HCT116 (cell line): ENCODE data around the gene WNK2. TPM values are rescaled to one million over a fixed set of nuclear protein-coding genes. Genes with fewer than 3 reads are reported as not detected.

Experiments
- ATAC-seq: fragments of 200-7000 bp; cut with Tn5 transposase; 2 replicates; pipeline ENCODE4 v1.9.1; 2020; ENCODE audit warnings: mild to moderate bottlenecking, moderate library complexity
- BruUV-seq: library from RNA; stranded (reverse); fragments of 400-500 nt; replicated peaks from 2 replicates; lab custom pipeline; 2021; lab: Mats Ljungman, UMichigan
- CTCF ChIA-PET: fragments of 300-600 bp; sonication (Branson Sonifier 250); formaldehyde crosslinking; loops from one replicate; lab custom pipeline; 2021; ENCODE audit warnings: antibody characterized with exemption; lab: Charles Lee
- POLR2A ChIA-PET: fragments of 300-600, 350-600 bp; sonication (Branson Sonifier 250); formaldehyde crosslinking; loops from one replicate; lab custom pipeline; 2021; ENCODE audit warnings: antibody characterized with exemption; lab: Charles Lee
- RAD21 ChIA-PET, 2 experiments: fragments of 300-600 bp; sonication (Branson Sonifier 250); formaldehyde crosslinking; loops; one replicate each; lab custom pipeline; 2023; ENCODE audit warnings: low total read pairs in 2 of 2; ENCODE audit not compliant: uncharacterized antibody in 2 of 2, unreplicated experiment in 2 of 2, low non-redundant PET in 1 of 2; lab: Charles Lee
- DNase-seq: peaks from one replicate; pipeline ENCODE4 v3.0.0-alpha.2; 2010; ENCODE audit warnings: low read depth, low spot score
- H2AFZ ChIP-seq: fragments of 200-600 bp; shearing (Covaris generic), sonication (generic); 2 replicates; pipeline ENCODE4 v1.6.1; 2017; ENCODE audit warnings: low read depth, mixed run types, mixed read lengths, antibody characterized with exemption, low read length; ENCODE audit not compliant: poor library complexity, severe bottlenecking
- H3K27ac ChIP-seq: 2 replicates; pipeline ENCODE4 v1.5.1; 2012; ENCODE audit warnings: low read depth, low read length
- H3K27me3 ChIP-seq: fragments of 200-600 bp; sonication (generic); 2 replicates; pipeline ENCODE4 v1.6.1; 2016; ENCODE audit warnings: mixed run types, low read length, mixed read lengths; ENCODE audit not compliant: insufficient read depth
- H3K36me3 ChIP-seq, 2 experiments: fragments of 200-500 bp in 1 of 2; fragments of 200-600 bp in 1 of 2; sonication (Bioruptor generic) in 1 of 2; sonication (generic) in 1 of 2; 2 replicates each; pipeline versions ENCODE4 v1.5.1 to v1.6.1; 2014 to 2016; ENCODE audit warnings: low read length in 2 of 2, inconsistent platforms in 1 of 2, mixed read lengths in 1 of 2, mixed run types in 1 of 2; ENCODE audit not compliant: insufficient read depth in 2 of 2, control insufficient read depth in 1 of 2
- H3K4me1 ChIP-seq, 2 experiments: fragments of 200-600 bp in 1 of 2; sonication (generic) in 1 of 2; 2 replicates each; pipeline versions ENCODE4 v1.5.1 to v1.6.1; 2012 to 2017; ENCODE audit warnings: low read length in 2 of 2, inconsistent platforms in 1 of 2, mild to moderate bottlenecking in 1 of 2, mixed read lengths in 1 of 2, mixed run types in 1 of 2, moderate library complexity in 1 of 2; ENCODE audit not compliant: insufficient read depth in 2 of 2, control insufficient read depth in 1 of 2
- H3K4me2 ChIP-seq: fragments of 200-600 bp; sonication (generic); 2 replicates; pipeline ENCODE4 v1.6.1; 2017; ENCODE audit warnings: mixed run types, low read length, mixed read lengths
- H3K4me3 ChIP-seq, 2 experiments: fragments of 200-600 bp in 1 of 2; sonication (generic) in 1 of 2; replicated peaks in 1 of 2; 2 replicates each; pipeline ENCODE4 v1.5.1; 2011 to 2016; ENCODE audit warnings: low read length in 2 of 2, control low read depth in 1 of 2, low read depth in 1 of 2, mild to moderate bottlenecking in 1 of 2, mixed read lengths in 1 of 2, mixed run types in 1 of 2
- H3K79me2 ChIP-seq: fragments of 200-600 bp; sonication (generic); 2 replicates; pipeline ENCODE4 v1.6.1; 2017; ENCODE audit warnings: mild to moderate bottlenecking, mixed run types, low read length, moderate library complexity, mixed read lengths; ENCODE audit not compliant: insufficient read depth
- H3K9ac ChIP-seq: fragments of 200-600 bp; sonication (generic); 2 replicates; pipeline ENCODE4 v1.6.1; 2016; ENCODE audit warnings: low read length, mixed read lengths
- H3K9me2 ChIP-seq: fragments of 200-600 bp; sonication (generic), shearing (Covaris generic); 2 replicates; pipeline ENCODE4 v1.6.1; 2017; ENCODE audit warnings: mixed run types, mild to moderate bottlenecking, moderate library complexity; ENCODE audit not compliant: insufficient read depth
- H3K9me3 ChIP-seq, 2 experiments: fragments of 200-500 bp in 1 of 2; fragments of 200-600 bp in 1 of 2; sonication (Bioruptor generic) in 1 of 2; sonication (generic) in 1 of 2; 2 replicates each; pipeline ENCODE4 v1.6.1; 2014 to 2017; ENCODE audit warnings: low read length in 2 of 2, mixed read lengths in 2 of 2, inconsistent platforms in 1 of 2, low read depth in 1 of 2, mild to moderate bottlenecking in 1 of 2, mixed run types in 1 of 2, moderate library complexity in 1 of 2; ENCODE audit not compliant: control insufficient read depth in 1 of 2, insufficient read depth in 1 of 2
- H4K20me1 ChIP-seq: fragments of 200-600 bp; sonication (generic), shearing (Covaris generic); 2 replicates; pipeline ENCODE4 v1.6.1; 2017; ENCODE audit warnings: mixed run types, mild to moderate bottlenecking, moderate library complexity; ENCODE audit not compliant: insufficient read depth
- CBX3 ChIP-seq: IDR thresholded peaks from 2 replicates; pipeline ENCODE4 v1.6.1; 2012; ENCODE audit warnings: low read depth
- CEBPB ChIP-seq: IDR thresholded peaks from 2 replicates; pipeline ENCODE4 v1.6.1; 2012; ENCODE audit warnings: low read depth
- CTCF ChIP-seq, 3 experiments: fragments of 200-600 bp in 1 of 3; sonication (generic) in 1 of 3; IDR thresholded peaks in 2 of 3; conservative IDR thresholded peaks in 1 of 3; 2 replicates each; pipeline ENCODE4 v1.5.1; 2012 to 2017; ENCODE audit warnings: low read depth in 2 of 3, low read length in 2 of 3, antibody characterized with exemption in 1 of 3, borderline replicate concordance in 1 of 3, control low read depth in 1 of 3, mild to moderate bottlenecking in 1 of 3, mixed read lengths in 1 of 3, mixed run types in 1 of 3, moderate library complexity in 1 of 3; ENCODE audit not compliant: insufficient read depth in 1 of 3
- EZH2 ChIP-seq: fragments of 200-600 bp; sonication (generic); IDR thresholded peaks from 2 replicates; pipeline ENCODE4 v1.6.1; 2017; ENCODE audit warnings: antibody characterized with exemption, mixed run types
- POLR2A ChIP-seq: IDR thresholded peaks from 2 replicates; pipeline ENCODE4 v1.7.0; 2011; ENCODE audit warnings: borderline replicate concordance; ENCODE audit not compliant: insufficient read depth, insufficient read length; ENCODE audit errors: extremely low read depth
- SIN3A ChIP-seq: IDR thresholded peaks from 2 replicates; pipeline ENCODE4 v1.6.1; 2012; ENCODE audit warnings: low read depth
- SP1 ChIP-seq: IDR thresholded peaks from 2 replicates; pipeline ENCODE4 v1.6.1; 2012; ENCODE audit warnings: low read depth
- SRF ChIP-seq: IDR thresholded peaks from 2 replicates; pipeline ENCODE4 v1.6.1; 2012; ENCODE audit warnings: low read depth
- YY1 ChIP-seq: IDR thresholded peaks from 2 replicates; pipeline ENCODE4 v1.6.1; 2011; ENCODE audit warnings: low read length, low read depth, moderate library complexity, mild to moderate bottlenecking; ENCODE audit not compliant: insufficient replicate concordance; ENCODE audit errors: extremely low read depth
- ZNF274 ChIP-seq: fragments of 200-500 bp; sonication (Bioruptor generic); IDR thresholded peaks from 2 replicates; pipeline ENCODE4 v1.6.1; 2014; ENCODE audit warnings: mild to moderate bottlenecking, low read depth, low read length, inconsistent platforms
- intact Hi-C: fragments of 100-400 bp; cut with micrococcal nuclease; formaldehyde crosslinking; loops from 2 replicates; pipeline ENCODE4 v1.10.0; 2022
- total RNA-seq: library from RNA; stranded (reverse); gene quantifications from one replicate; pipeline ENCODE4 v1.2.1, GENCODE V29; 2021; ENCODE audit not compliant: unreplicated experiment
- TF ChIP-seq, protein P1 (sequence below): IDR thresholded peaks from 2 replicates; pipeline ENCODE4 v1.6.1; 2012; ENCODE audit warnings: low read depth

Gene WNK2
- total RNA-seq, 1 experiment from 2014 or later = 24.4 TPM

- no peak for ATAC-seq
- Histone ChIP-seq H3K4me2 (no peak overlapping the region), H2AFZ (no peak overlapping the region), H3K36me3 (no peaks in the 10 kb centered on the region), H3K9me3 (no peaks in the 10 kb centered on the region), H3K9ac (no peak overlapping the region), H3K4me1 (peaks cover 0 to 13% of the 10 kb centered on the region in 2 experiments; a peak in 1 of 4 replicates), H3K27me3 (no peaks in the 10 kb centered on the region), H4K20me1 (no peaks in the 10 kb centered on the region), H3K9me2 (no peaks in the 10 kb centered on the region), H3K4me3 (no peak overlapping the region), H3K79me2 (peaks cover 10% of the 10 kb centered on the region), H3K27ac (no peak overlapping the region)
- BruUV-seq = no TSS peak
- DNase-seq = no peak
- intact Hi-C loops = no loop called here
- ChIA-PET CTCF (no interaction called here), POLR2A (no interaction called here), RAD21 (no interaction called here)
- TF ChIP-seq CTCF (IDR thresholded peaks at IDR 0.05 in 2 of 3, conservative IDR thresholded peaks at IDR 0.05 in 1 of 3; ENCODE audit: borderline replicate concordance in 1 of 3, insufficient read depth in 1 of 3, low read depth in 2 of 3, low read length in 2 of 3) = no peak
- no peak for TF ChIP-seq CEBPB
- TF ChIP-seq ZNF274 = no peak
- TF ChIP-seq, protein P1, sequence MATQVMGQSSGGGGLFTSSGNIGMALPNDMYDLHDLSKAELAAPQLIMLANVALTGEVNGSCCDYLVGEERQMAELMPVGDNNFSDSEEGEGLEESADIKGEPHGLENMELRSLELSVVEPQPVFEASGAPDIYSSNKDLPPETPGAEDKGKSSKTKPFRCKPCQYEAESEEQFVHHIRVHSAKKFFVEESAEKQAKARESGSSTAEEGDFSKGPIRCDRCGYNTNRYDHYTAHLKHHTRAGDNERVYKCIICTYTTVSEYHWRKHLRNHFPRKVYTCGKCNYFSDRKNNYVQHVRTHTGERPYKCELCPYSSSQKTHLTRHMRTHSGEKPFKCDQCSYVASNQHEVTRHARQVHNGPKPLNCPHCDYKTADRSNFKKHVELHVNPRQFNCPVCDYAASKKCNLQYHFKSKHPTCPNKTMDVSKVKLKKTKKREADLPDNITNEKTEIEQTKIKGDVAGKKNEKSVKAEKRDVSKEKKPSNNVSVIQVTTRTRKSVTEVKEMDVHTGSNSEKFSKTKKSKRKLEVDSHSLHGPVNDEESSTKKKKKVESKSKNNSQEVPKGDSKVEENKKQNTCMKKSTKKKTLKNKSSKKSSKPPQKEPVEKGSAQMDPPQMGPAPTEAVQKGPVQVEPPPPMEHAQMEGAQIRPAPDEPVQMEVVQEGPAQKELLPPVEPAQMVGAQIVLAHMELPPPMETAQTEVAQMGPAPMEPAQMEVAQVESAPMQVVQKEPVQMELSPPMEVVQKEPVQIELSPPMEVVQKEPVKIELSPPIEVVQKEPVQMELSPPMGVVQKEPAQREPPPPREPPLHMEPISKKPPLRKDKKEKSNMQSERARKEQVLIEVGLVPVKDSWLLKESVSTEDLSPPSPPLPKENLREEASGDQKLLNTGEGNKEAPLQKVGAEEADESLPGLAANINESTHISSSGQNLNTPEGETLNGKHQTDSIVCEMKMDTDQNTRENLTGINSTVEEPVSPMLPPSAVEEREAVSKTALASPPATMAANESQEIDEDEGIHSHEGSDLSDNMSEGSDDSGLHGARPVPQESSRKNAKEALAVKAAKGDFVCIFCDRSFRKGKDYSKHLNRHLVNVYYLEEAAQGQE = no peak
- no peak for TF ChIP-seq EZH2
- no peak for TF ChIP-seq CBX3
- no peak for TF ChIP-seq YY1
- no peak for TF ChIP-seq SRF
- no peak for TF ChIP-seq POLR2A
- no peak for TF ChIP-seq SIN3A
- TF ChIP-seq SP1 = no peak
- TF ChIP-seq, all 23 proteins: peak for 0
Observed at GRCh38 chr9:93200989-93201334, 17.0 kb downstream of the WNK2 start.
